HepG2 (cell line): ENCODE data around the gene CDK3. TPM values are rescaled to one million over a fixed set of nuclear protein-coding genes. Genes with fewer than 3 reads are reported as not detected.
A peak's percentile ranks its signal among the peaks of the same experiment; 100 is the strongest.

Source experiments
- AGO2 ChIP-seq: fragments of 200-400 bp; formaldehyde crosslinking; optimal IDR thresholded peaks from 2 replicates; pipeline ENCODE3; 2017; ENCODE audit warnings: mild to moderate bottlenecking, low read depth, low read length, moderate library complexity
- ATF7 ChIP-seq, 2 experiments: fragments of 450-650 bp in 1 of 2; sonication (generic) in 1 of 2; formaldehyde crosslinking in 1 of 2; IDR thresholded peaks; 2 replicates each; pipeline versions ENCODE4 v1.4.0 to v1.6.1; 2016 to 2020; ENCODE audit warnings: antibody characterized with exemption in 1 of 2, mild to moderate bottlenecking in 1 of 2, missing genetic modification reagents in 1 of 2
- CCDC6 ChIP-seq: sonication (generic); formaldehyde crosslinking; IDR thresholded peaks from 2 replicates; pipeline ENCODE4 v1.8.1; 2022; ENCODE audit warnings: mild to moderate bottlenecking, missing genetic modification reagents, moderate library complexity
- FOSL2 ChIP-seq: sonication (generic); formaldehyde crosslinking; IDR thresholded peaks from 2 replicates; pipeline ENCODE4 v1.4.0; 2020; ENCODE audit warnings: missing genetic modification reagents
- FOXO1 ChIP-seq: sonication (generic); formaldehyde crosslinking; IDR thresholded peaks from 2 replicates; pipeline ENCODE4 v1.4.0; 2020; ENCODE audit warnings: missing genetic modification reagents
- GATAD1 ChIP-seq: IDR thresholded peaks from 2 replicates; pipeline ENCODE4 v1.6.1; 2016; ENCODE audit warnings: missing genetic modification reagents, missing compliant biosample characterization
- HCFC1 ChIP-seq: fragments of 150-350 bp; IDR thresholded peaks from 2 replicates; pipeline ENCODE4 v1.6.1; 2014; ENCODE audit warnings: low read depth, low read length
- IKZF1 ChIP-seq: fragments of 450-650 bp; IDR thresholded peaks from 2 replicates; pipeline ENCODE4 v1.7.1; 2016
- KLF9 ChIP-seq: IDR thresholded peaks from 2 replicates; pipeline ENCODE4 v1.6.1; 2016; ENCODE audit warnings: low read depth
- MXD1 ChIP-seq: sonication (generic); formaldehyde crosslinking; IDR thresholded peaks from 2 replicates; pipeline ENCODE4 v1.4.0; 2020; ENCODE audit warnings: mild to moderate bottlenecking, missing genetic modification reagents
- PRPF4 ChIP-seq: fragments of 200-400 bp; formaldehyde crosslinking; IDR thresholded peaks from 2 replicates; pipeline ENCODE4 v1.6.1; 2016; ENCODE audit warnings: low read length, low read depth; ENCODE audit not compliant: poor library complexity, severe bottlenecking
- SNRNP70 ChIP-seq: fragments of 200-400 bp; formaldehyde crosslinking; IDR thresholded peaks from 2 replicates; pipeline ENCODE4 v1.6.1; 2017; ENCODE audit warnings: mild to moderate bottlenecking, low read depth, low read length, moderate library complexity
- STAG1 ChIP-seq: sonication (generic); formaldehyde crosslinking; IDR thresholded peaks from 2 replicates; pipeline ENCODE4 v1.4.0; 2020; ENCODE audit warnings: missing genetic modification reagents
- TAF1 ChIP-seq: sonication (generic); formaldehyde crosslinking; IDR thresholded peaks from 2 replicates; pipeline ENCODE4 v1.4.0; 2020; ENCODE audit warnings: missing genetic modification reagents
- TAF15 ChIP-seq: fragments of 200-400 bp; formaldehyde crosslinking; IDR thresholded peaks from one replicate; pipeline ENCODE4 v1.6.1; 2018; ENCODE audit warnings: mild to moderate bottlenecking, low read depth, low read length; ENCODE audit not compliant: poor library complexity, severe bottlenecking
- UBTF ChIP-seq: sonication (generic); formaldehyde crosslinking; IDR thresholded peaks from 2 replicates; pipeline ENCODE4 v1.4.0; 2020; ENCODE audit warnings: mild to moderate bottlenecking, missing genetic modification reagents
- ZBTB1 ChIP-seq: sonication (generic); formaldehyde crosslinking; IDR thresholded peaks from 2 replicates; pipeline ENCODE4 v1.4.0; 2020; ENCODE audit warnings: missing genetic modification reagents, borderline replicate concordance
- ZNF230 ChIP-seq: sonication (generic); formaldehyde crosslinking; IDR thresholded peaks from 2 replicates; pipeline ENCODE4 v1.4.0; 2020; ENCODE audit warnings: mild to moderate bottlenecking, missing genetic modification reagents
- ZNF234 ChIP-seq: sonication (generic); formaldehyde crosslinking; conservative IDR thresholded peaks from 2 replicates; pipeline ENCODE4 v1.5.1; 2020; ENCODE audit warnings: mild to moderate bottlenecking, missing genetic modification reagents
- ZNF251 ChIP-seq: sonication (generic); formaldehyde crosslinking; IDR thresholded peaks from 2 replicates; pipeline ENCODE4 v1.9.0; 2021; ENCODE audit warnings: mild to moderate bottlenecking, missing genetic modification reagents
- ZNF577 ChIP-seq: sonication (generic); formaldehyde crosslinking; IDR thresholded peaks from 2 replicates; pipeline ENCODE4 v1.4.0; 2020; ENCODE audit warnings: mild to moderate bottlenecking, low read depth, missing genetic modification reagents, borderline replicate concordance
- ZNF841 ChIP-seq: sonication (generic); formaldehyde crosslinking; IDR thresholded peaks from 2 replicates; pipeline ENCODE4 v1.8.1; 2023; ENCODE audit warnings: missing genetic modification reagents, borderline replicate concordance
- polyA plus RNA-seq, 8 experiments: library from polyadenylated mRNA; depleted of rRNA in 3 of 8; stranded (reverse) in 7 of 8; unstranded in 1 of 8; fragments of >200 nt; fragmentation: Illumina TruSeq in 4 of 8; extraction: Trizol in 4 of 8; gene quantifications; 2 replicates each; pipeline versions ENCODE4 v1.2.1 to v1.2.3, GENCODE V29; 2011 to 2016; ENCODE audit warnings: low read depth in 4 of 8, missing spikeins in 1 of 8, mixed read lengths in 1 of 8; ENCODE audit not compliant: insufficient read depth in 1 of 8
- total RNA-seq, 5 experiments: library from RNA; depleted of rRNA; stranded (reverse); fragments of >200 nt; fragmentation: Illumina TruSeq; extraction: Trizol; gene quantifications; 2 replicates each; pipeline ENCODE4 v1.2.3, GENCODE V29; 2016; ENCODE audit warnings: low read depth in 1 of 5
- TF ChIP-seq, protein P1 (sequence below): sonication (generic); formaldehyde crosslinking; IDR thresholded peaks from 2 replicates; pipeline ENCODE4 v1.4.0; 2020; ENCODE audit warnings: low read depth, mild to moderate bottlenecking, missing genetic modification reagents

The CDK3 gene
- total and polyA plus RNA-seq, 2 of the 13 experiments (the other 11 are each of a cell fraction or from before 2014, with no cell fraction given) = 5.8 to 11.4 TPM

DNA sequence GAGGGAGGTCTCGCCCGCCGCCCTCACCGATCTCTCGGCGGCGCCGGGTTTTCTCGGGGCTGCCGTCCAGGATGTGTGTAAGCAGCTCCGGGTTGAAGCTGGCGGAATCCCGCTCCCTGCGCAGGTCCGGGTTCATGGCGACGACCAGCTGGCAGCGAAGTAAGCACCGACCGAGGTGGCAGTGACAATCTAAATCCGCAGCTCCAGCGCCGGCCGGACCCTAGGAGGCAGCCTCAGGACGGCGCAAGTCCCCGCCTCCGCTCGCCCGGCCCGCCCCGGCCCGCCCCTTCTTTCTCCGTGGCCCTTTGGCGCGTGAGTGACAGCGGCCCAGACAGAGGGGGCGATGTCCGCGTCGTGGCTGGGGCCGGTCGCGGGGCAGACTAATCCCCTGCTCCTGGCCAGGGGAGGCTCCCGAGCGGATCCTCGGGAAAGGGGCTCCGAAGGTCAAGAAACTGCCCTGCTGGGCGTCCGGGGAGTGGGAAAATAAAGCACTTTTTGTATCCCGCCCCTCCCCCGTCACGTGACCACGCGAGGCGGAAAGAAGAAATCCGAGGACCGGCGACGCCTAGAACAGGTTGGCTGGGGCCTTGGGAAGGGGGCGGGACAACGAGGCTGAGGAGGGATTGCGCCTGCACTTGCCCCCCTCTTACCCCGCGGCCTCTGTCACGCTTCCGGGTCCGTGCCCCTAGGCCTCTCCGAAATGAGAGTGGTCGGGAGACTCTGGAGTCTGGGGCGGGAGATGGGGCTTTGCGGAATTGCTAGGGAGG, 21.5 kb upstream of the CDK3 start, which contains the start of the genes ACOX1 and TEN1 (continued):
- TF ChIP-seq PRPF4 (no peak), UBTF (CRISPR knock-in tag) (peak; percentile 88; the same call in 1 of the 2 replicates), KLF9 (CRISPR knock-in tag) (no peak; the same call in none of the 2 replicates), SNRNP70 (no peak), ZBTB1 (CRISPR knock-in tag) (no peak), STAG1 (CRISPR knock-in tag) (peak; percentile 36; the same call in 1 of the 2 replicates), AGO2 (peak; percentile 83), GATAD1 (CRISPR knock-in tag) (peak; percentile 85), FOXO1 (CRISPR knock-in tag) (peak; percentile 67), ZNF577 (CRISPR knock-in tag) (no peak), CCDC6 (CRISPR knock-in tag) (peak; percentile 88), ZNF230 (CRISPR knock-in tag) (peak; percentile 81), ATF7 (IDR thresholded peaks at IDR 0.05) (no peak), ATF7 (CRISPR knock-in tag; IDR thresholded peaks at IDR 0.05) (peak; percentile 87; the same call in 1 of the 2 replicates), TAF15 (peak; percentile 66), ZNF234 (CRISPR knock-in tag) (no peak; the same call in 1 of the 2 replicates), IKZF1 (no peak), FOSL2 (CRISPR knock-in tag) (peak; percentile 48; the same call in 1 of the 2 replicates), MXD1 (peak; percentile 88), TAF1 (CRISPR knock-in tag) (peak; percentile 96), ZNF841 (CRISPR knock-in tag) (peak; percentile 53; the same call in 1 of the 2 replicates), HCFC1 (no peak; the same call in 1 of the 2 replicates), ZNF251 (no peak)
- TF ChIP-seq, protein P1, sequence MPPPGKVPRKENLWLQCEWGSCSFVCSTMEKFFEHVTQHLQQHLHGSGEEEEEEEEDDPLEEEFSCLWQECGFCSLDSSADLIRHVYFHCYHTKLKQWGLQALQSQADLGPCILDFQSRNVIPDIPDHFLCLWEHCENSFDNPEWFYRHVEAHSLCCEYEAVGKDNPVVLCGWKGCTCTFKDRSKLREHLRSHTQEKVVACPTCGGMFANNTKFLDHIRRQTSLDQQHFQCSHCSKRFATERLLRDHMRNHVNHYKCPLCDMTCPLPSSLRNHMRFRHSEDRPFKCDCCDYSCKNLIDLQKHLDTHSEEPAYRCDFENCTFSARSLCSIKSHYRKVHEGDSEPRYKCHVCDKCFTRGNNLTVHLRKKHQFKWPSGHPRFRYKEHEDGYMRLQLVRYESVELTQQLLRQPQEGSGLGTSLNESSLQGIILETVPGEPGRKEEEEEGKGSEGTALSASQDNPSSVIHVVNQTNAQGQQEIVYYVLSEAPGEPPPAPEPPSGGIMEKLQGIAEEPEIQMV (CRISPR knock-in tag) = peak; percentile 34; the same call in 1 of the 2 replicates
